Measurements from ENCODE around the gene ZNF442.

The ZNF442 gene

GRCh38 chr19:12345197-12345596 lies 20.3 kb downstream of the ZNF442 start:
- Histone ChIP-seq H3K4me2 (ENCODE audit: low read length) (no peak overlapping the region), H3K14ac (ENCODE audit: low read length) (no peak overlapping the region), H2BK12ac (ENCODE audit: low read length) (no peak overlapping the region), H2AK5ac (ENCODE audit: low read length) (no peak overlapping the region), H3K79me2 (ENCODE audit: control insufficient read depth, insufficient read depth, low read length, poor library complexity) (no peaks in the 10 kb centered on the region), H3K18ac (ENCODE audit: low read length) (no peak overlapping the region), H2AFZ (ENCODE audit: insufficient read depth, low read length, poor library complexity) (no peak overlapping the region), H4K91ac (ENCODE audit: low read depth, low read length) (no peak overlapping the region), H3K27me3 (ENCODE audit: insufficient read depth, low read length) (no peaks in the 10 kb centered on the region), H2BK5ac (ENCODE audit: low read depth, low read length, poor library complexity) (no peak overlapping the region), H3K4me3 (ENCODE audit: low read depth, low read length) (no peak overlapping the region), H3K9me3 (ENCODE audit: insufficient read depth, low read depth, low read length) (peaks cover 3% of the 10 kb centered on the region), H2BK120ac (ENCODE audit: insufficient read depth, low read length, poor library complexity) (no peak overlapping the region), H3K79me1 (ENCODE audit: low read length) (no peaks in the 10 kb centered on the region), H3K4me1 (ENCODE audit: control insufficient read depth in 1 of 2, insufficient read depth in 2 of 2, low read length in 2 of 2) (no peaks in the 10 kb centered on the region), H4K12ac (ENCODE audit: low read depth, low read length) (no peak overlapping the region), H4K8ac (ENCODE audit: low read depth, low read length) (no peak overlapping the region), H3K27ac (ENCODE audit: low read depth, low read length) (no peak overlapping the region), H3K36me3 (ENCODE audit: control insufficient read depth in 1 of 2, insufficient read depth in 2 of 2, low read length in 2 of 2) (no peaks in the 10 kb centered on the region), H3K23ac (ENCODE audit: low read length) (no peak overlapping the region), H3K9ac (ENCODE audit: low read length) (no peak overlapping the region), H3K4ac (ENCODE audit: low read depth, low read length) (no peak overlapping the region)
- no CpG with 5 or more reads among the region's 1 CpG for WGBS (ENCODE audit: extremely low coverage, insufficient coverage, insufficient read length)
- no peak for DNase-seq

GRCh38 chr19:12333162-12334159 lies 32.0 kb downstream of the ZNF442 start, which contains the start of gene ZNF563:
Gene ZNF563 (minus strand): TSS chr19:12333633. CDS start chr19:12333482, 151 bp downstream.
- Histone ChIP-seq H3K23ac (ENCODE audit: low read length) (no peak within 1 kb of the TSS), H2BK120ac (ENCODE audit: insufficient read depth, low read length, poor library complexity) (peak within 1 kb of the TSS; percentile 34), H3K4me3 (ENCODE audit: low read depth, low read length) (peak within 1 kb of the TSS; percentile 74), H2BK12ac (ENCODE audit: low read length) (no peak within 1 kb of the TSS), H3K79me1 (ENCODE audit: low read length) (peaks cover 7% of the 10 kb centered on the region), H4K91ac (ENCODE audit: low read depth, low read length) (peak within 1 kb of the TSS; percentile 73), H3K14ac (ENCODE audit: low read length) (peak within 1 kb of the TSS; percentile 65), H3K18ac (ENCODE audit: low read length) (peak within 1 kb of the TSS; percentile 72), H3K4ac (ENCODE audit: low read depth, low read length) (peak within 1 kb of the TSS; percentile 22), H3K4me2 (ENCODE audit: low read length) (peak within 1 kb of the TSS; percentile 76), H2AK5ac (ENCODE audit: low read length) (no peak within 1 kb of the TSS), H4K12ac (ENCODE audit: low read depth, low read length) (peak within 1 kb of the TSS; percentile 76), H2AFZ (ENCODE audit: insufficient read depth, low read length, poor library complexity) (peak within 1 kb of the TSS; percentile 79), H2BK5ac (ENCODE audit: low read depth, low read length, poor library complexity) (peak within 1 kb of the TSS; percentile 65), H3K27me3 (ENCODE audit: insufficient read depth, low read length) (no peaks in the 10 kb centered on the region), H3K4me1 (ENCODE audit: control insufficient read depth in 1 of 2, insufficient read depth in 2 of 2, low read length in 2 of 2) (peaks cover 6 to 13% of the 10 kb centered on the region in 2 experiments), H3K9me3 (ENCODE audit: insufficient read depth, low read depth, low read length) (peaks cover 2% of the 10 kb centered on the region), H3K9ac (ENCODE audit: low read length) (peak within 1 kb of the TSS; percentile 75), H3K36me3 (ENCODE audit: control insufficient read depth in 1 of 2, insufficient read depth in 2 of 2, low read length in 2 of 2) (no peaks in the 10 kb centered on the region), H3K27ac (ENCODE audit: low read depth, low read length) (peak within 1 kb of the TSS; percentile 1), H4K8ac (ENCODE audit: low read depth, low read length) (peak within 1 kb of the TSS; percentile 85), H3K79me2 (ENCODE audit: control insufficient read depth, insufficient read depth, low read length, poor library complexity) (peaks cover 4% of the 10 kb centered on the region)
- no CpG with 5 or more reads among the region's 55 CpGs for WGBS (ENCODE audit: extremely low coverage, insufficient coverage, insufficient read length)
- DNase-seq, result peak; percentile 66 to 76

- no peaks in the 10 kb centered on the region for H3K9me3 ChIP-seq (ENCODE audit: insufficient read depth, low read depth, low read length)
- no peak overlapping the region for H2BK12ac ChIP-seq (ENCODE audit: low read length)
- no peak overlapping the region for H2AK5ac ChIP-seq (ENCODE audit: low read length)
- H3K23ac ChIP-seq (ENCODE audit: low read length), result no peak overlapping the region
- H3K4me2 ChIP-seq (ENCODE audit: low read length), result no peak overlapping the region
- no peak overlapping the region for H4K12ac ChIP-seq (ENCODE audit: low read depth, low read length)
- no peak overlapping the region for H2BK120ac ChIP-seq (ENCODE audit: insufficient read depth, low read length, poor library complexity)
- H3K18ac ChIP-seq (ENCODE audit: low read length), result no peak overlapping the region
- H3K4ac ChIP-seq (ENCODE audit: low read depth, low read length), result no peak overlapping the region
- H3K14ac ChIP-seq (ENCODE audit: low read length), result no peak overlapping the region
- H3K27me3 ChIP-seq (ENCODE audit: insufficient read depth, low read length), result no peaks in the 10 kb centered on the region
- peaks cover 7% of the 10 kb centered on the region for H3K79me1 ChIP-seq (ENCODE audit: low read length)
- peaks cover 6 to 13% of the 10 kb centered on the region in 2 experiments for H3K4me1 ChIP-seq (ENCODE audit: control insufficient read depth in 1 of 2, insufficient read depth in 2 of 2, low read length in 2 of 2)
- WGBS (ENCODE audit: extremely low coverage, insufficient coverage, insufficient read length), result no CpG with 5 or more reads among the region's 4 CpGs
- no peak overlapping the region for H4K91ac ChIP-seq (ENCODE audit: low read depth, low read length)
- H4K8ac ChIP-seq (ENCODE audit: low read depth, low read length), result no peak overlapping the region
- no peak overlapping the region for H3K4me3 ChIP-seq (ENCODE audit: low read depth, low read length)
- H3K9ac ChIP-seq (ENCODE audit: low read length), result no peak overlapping the region
- H2BK5ac ChIP-seq (ENCODE audit: low read depth, low read length, poor library complexity), result no peak overlapping the region
- H3K36me3 ChIP-seq (ENCODE audit: control insufficient read depth in 1 of 2, insufficient read depth in 2 of 2, low read length in 2 of 2), result no peaks in the 10 kb centered on the region
- peak in 1 of 2 donors; percentile 17 for DNase-seq
- no peak overlapping the region for H2AFZ ChIP-seq (ENCODE audit: insufficient read depth, low read length, poor library complexity)
- H3K79me2 ChIP-seq (ENCODE audit: control insufficient read depth, insufficient read depth, low read length, poor library complexity), result peaks cover 4% of the 10 kb centered on the region
- H3K27ac ChIP-seq (ENCODE audit: low read depth, low read length), result no peak overlapping the region
Observed at GRCh38 chr19:12331211-12331941, 34.1 kb downstream of the ZNF442 start.

GRCh38 chr19:12330340-12330739 lies 35.1 kb downstream of the ZNF442 start:
- H3K27me3 ChIP-seq (ENCODE audit: insufficient read depth, low read length), result no peaks in the 10 kb centered on the region
- H2AK5ac ChIP-seq (ENCODE audit: low read length), result no peak overlapping the region
- WGBS (ENCODE audit: extremely low coverage, insufficient coverage, insufficient read length), result no CpG with 5 or more reads among the region's 4 CpGs
- H3K79me2 ChIP-seq (ENCODE audit: control insufficient read depth, insufficient read depth, low read length, poor library complexity), result peaks cover 4% of the 10 kb centered on the region
- H4K8ac ChIP-seq (ENCODE audit: low read depth, low read length), result no peak overlapping the region
- H2BK120ac ChIP-seq (ENCODE audit: insufficient read depth, low read length, poor library complexity), result no peak overlapping the region
- no peak overlapping the region for H4K12ac ChIP-seq (ENCODE audit: low read depth, low read length)
- no peaks in the 10 kb centered on the region for H3K9me3 ChIP-seq (ENCODE audit: insufficient read depth, low read depth, low read length)
- no peak overlapping the region for H3K27ac ChIP-seq (ENCODE audit: low read depth, low read length)
- no peak overlapping the region for H4K91ac ChIP-seq (ENCODE audit: low read depth, low read length)
- no peak overlapping the region for H3K9ac ChIP-seq (ENCODE audit: low read length)
- H3K4me2 ChIP-seq (ENCODE audit: low read length), result no peak overlapping the region
- no peak overlapping the region for H3K4ac ChIP-seq (ENCODE audit: low read depth, low read length)
- peaks cover 6 to 13% of the 10 kb centered on the region in 2 experiments for H3K4me1 ChIP-seq (ENCODE audit: control insufficient read depth in 1 of 2, insufficient read depth in 2 of 2, low read length in 2 of 2)
- no peaks in the 10 kb centered on the region for H3K36me3 ChIP-seq (ENCODE audit: control insufficient read depth in 1 of 2, insufficient read depth in 2 of 2, low read length in 2 of 2)
- no peak overlapping the region for H3K14ac ChIP-seq (ENCODE audit: low read length)
- H3K4me3 ChIP-seq (ENCODE audit: low read depth, low read length), result no peak overlapping the region
- no peak overlapping the region for H2AFZ ChIP-seq (ENCODE audit: insufficient read depth, low read length, poor library complexity)
- H2BK12ac ChIP-seq (ENCODE audit: low read length), result no peak overlapping the region
- DNase-seq, result no peak
- no peak overlapping the region for H3K23ac ChIP-seq (ENCODE audit: low read length)
- H3K79me1 ChIP-seq (ENCODE audit: low read length), result peaks cover 7% of the 10 kb centered on the region
- no peak overlapping the region for H3K18ac ChIP-seq (ENCODE audit: low read length)
- no peak overlapping the region for H2BK5ac ChIP-seq (ENCODE audit: low read depth, low read length, poor library complexity)
